Neuronal stem cell (in vitro differentiated cells): ENCODE data around the gene MAPK1.

ENCODE experiments used
- DNase-seq: peaks from one replicate; pipeline ENCODE4 v3.0.0-alpha.2; 2013; ENCODE audit warnings: low spot score
- H2AFZ ChIP-seq: one replicate; pipeline ENCODE4 v1.6.1; 2013; ENCODE audit warnings: mild to moderate bottlenecking, low read length, inconsistent platforms
- H2AK5ac ChIP-seq: 2 replicates; pipeline ENCODE4 v1.6.1; 2013; ENCODE audit warnings: low read depth, mild to moderate bottlenecking, inconsistent platforms, low read length, moderate library complexity, mixed read lengths
- H2BK120ac ChIP-seq: 2 replicates; pipeline ENCODE4 v1.6.1; 2013; ENCODE audit warnings: low read depth, mild to moderate bottlenecking, inconsistent platforms, low read length, moderate library complexity, mixed read lengths
- H2BK12ac ChIP-seq: one replicate; pipeline ENCODE4 v1.6.1; 2013; ENCODE audit warnings: low read length, inconsistent platforms
- H2BK15ac ChIP-seq: 2 replicates; pipeline ENCODE4 v1.6.1; 2013; ENCODE audit warnings: mild to moderate bottlenecking, low read length, inconsistent platforms, mixed read lengths
- H2BK5ac ChIP-seq: one replicate; pipeline ENCODE4 v1.6.1; 2013; ENCODE audit warnings: inconsistent platforms, mild to moderate bottlenecking, low read length, moderate library complexity
- H3K14ac ChIP-seq: one replicate; pipeline ENCODE4 v1.6.1; 2013; ENCODE audit warnings: low read length, inconsistent platforms
- H3K18ac ChIP-seq: 2 replicates; pipeline ENCODE4 v1.6.1; 2013; ENCODE audit warnings: low read length, inconsistent platforms
- H3K23ac ChIP-seq: 2 replicates; pipeline ENCODE4 v1.6.1; 2013; ENCODE audit warnings: low read depth, mild to moderate bottlenecking, mixed read lengths, low read length, inconsistent platforms; ENCODE audit not compliant: poor library complexity
- H3K27ac ChIP-seq: replicated peaks from 3 replicates; pipeline ENCODE4 v1.5.1; 2013; ENCODE audit warnings: low read length, inconsistent platforms
- H3K27me3 ChIP-seq, 3 experiments: 2 replicates each; pipeline ENCODE4 v1.6.1; 2013; ENCODE audit warnings: low read length in 3 of 3, mild to moderate bottlenecking in 2 of 3, inconsistent platforms in 1 of 3, low read depth in 1 of 3, mixed read lengths in 1 of 3, moderate library complexity in 1 of 3; ENCODE audit not compliant: control insufficient read depth in 3 of 3, insufficient read depth in 3 of 3
- H3K36me3 ChIP-seq, 2 donors: replicated peaks in 1 of 2; 2 replicates each; pipeline ENCODE4 v1.6.1; 2013; ENCODE audit warnings: low read length in 2 of 2; ENCODE audit not compliant: control insufficient read depth in 2 of 2, insufficient read depth in 2 of 2
- H3K4ac ChIP-seq: 2 replicates; pipeline ENCODE4 v1.6.1; 2013; ENCODE audit warnings: inconsistent platforms, mild to moderate bottlenecking, low read length, moderate library complexity
- H3K4me1 ChIP-seq, 2 donors: 1 replicate in 1 of 2; 2 replicates in 1 of 2; pipeline ENCODE4 v1.6.1; 2013; ENCODE audit warnings: low read length in 2 of 2, low read depth in 1 of 2; ENCODE audit not compliant: control insufficient read depth in 2 of 2, insufficient read depth in 1 of 2
- H3K4me2 ChIP-seq: one replicate; pipeline ENCODE4 v1.6.1; 2013; ENCODE audit warnings: mild to moderate bottlenecking, low read length, inconsistent platforms; ENCODE audit not compliant: insufficient read depth, poor library complexity, severe bottlenecking
- H3K4me3 ChIP-seq, 2 donors: 2 replicates each; pipeline ENCODE4 v1.5.1; 2013; ENCODE audit warnings: low read length in 2 of 2, mild to moderate bottlenecking in 2 of 2, inconsistent platforms in 1 of 2, moderate library complexity in 1 of 2
- H3K79me1 ChIP-seq: one replicate; pipeline ENCODE4 v1.6.1; 2013; ENCODE audit warnings: low read depth, mild to moderate bottlenecking, inconsistent platforms, low read length, moderate library complexity
- H3K9ac ChIP-seq: one replicate; pipeline ENCODE4 v1.6.1; 2013; ENCODE audit warnings: mild to moderate bottlenecking, low read depth, low read length, inconsistent platforms; ENCODE audit not compliant: poor library complexity
- H3K9me3 ChIP-seq, 2 donors: replicated peaks in 1 of 2; 2 replicates each; pipeline versions ENCODE3 to v1.6.1; 2013; ENCODE audit warnings: low read length in 2 of 2, mild to moderate bottlenecking in 2 of 2, inconsistent platforms in 1 of 2, low read depth in 1 of 2, mixed read lengths in 1 of 2, moderate library complexity in 1 of 2; ENCODE audit not compliant: control insufficient read depth in 2 of 2, insufficient read depth in 1 of 2
- H4K8ac ChIP-seq: one replicate; pipeline ENCODE4 v1.6.1; 2013; ENCODE audit warnings: low read depth, mild to moderate bottlenecking, inconsistent platforms, low read length, moderate library complexity
- H4K91ac ChIP-seq: one replicate; pipeline ENCODE4 v1.6.1; 2013; ENCODE audit warnings: low read length, low read depth, mild to moderate bottlenecking, inconsistent platforms; ENCODE audit not compliant: poor library complexity
- WGBS, 2 donors: extraction: QIAGEN DNeasy Blood & Tissue Kit; methylation state at CpG; one replicate each; pipeline ENCODE4 v1.1.7; 2013; ENCODE audit warnings: missing lambda C conversion rate in 2 of 2, mixed read lengths in 1 of 2; ENCODE audit not compliant: insufficient read length in 2 of 2, insufficient replicate concordance in 1 of 2; ENCODE audit errors: extremely low coverage in 2 of 2; 5-methylcytosine and 5-hydroxymethylcytosine counted together

Gene MAPK1

DNA sequence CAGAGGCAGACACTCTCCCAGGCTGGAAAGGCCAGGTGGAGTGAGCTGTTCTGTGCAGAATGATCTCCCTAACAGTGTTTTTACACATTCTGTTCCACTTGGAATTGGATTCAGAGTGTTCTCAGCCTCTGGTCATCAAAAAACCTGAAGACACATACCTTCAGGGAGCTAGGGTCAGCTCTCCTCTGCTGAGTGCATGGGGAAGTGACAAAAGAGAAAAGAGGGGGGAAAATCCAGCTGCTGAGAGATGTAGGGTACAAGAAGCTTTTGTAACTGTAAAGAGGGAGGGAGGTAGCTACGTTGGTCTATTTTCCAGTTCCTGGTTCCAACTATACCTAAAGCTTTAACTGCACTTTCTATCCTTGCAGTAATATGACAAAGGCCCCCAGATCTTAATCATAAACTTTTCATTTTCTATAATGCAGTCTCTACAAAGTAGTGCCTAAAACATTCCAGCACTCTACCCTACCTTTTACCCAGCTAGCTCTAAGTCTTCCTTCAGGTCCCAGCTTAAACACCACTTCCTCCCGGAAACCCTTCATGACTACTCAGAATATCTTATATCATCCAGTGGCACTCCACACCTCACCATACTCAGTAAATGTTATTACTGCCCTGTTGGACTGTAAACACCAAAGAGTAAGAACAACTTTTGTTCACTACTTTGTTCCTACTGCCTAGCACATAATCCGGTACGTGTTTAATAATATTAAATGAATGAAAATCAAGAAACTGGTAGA lies 9.2 kb downstream of the MAPK1 start:
- Histone ChIP-seq H3K9ac (no peak overlapping the region), H3K79me1 (peaks cover 6% of the 10 kb centered on the region), H3K4me1 (no peaks in the 10 kb centered on the region), H2BK12ac (no peak overlapping the region), H3K4me3 (no peak overlapping the region), H3K23ac (no peak overlapping the region), H2AFZ (no peak overlapping the region), H3K27me3 (no peaks in the 10 kb centered on the region), H2BK5ac (no peak overlapping the region), H4K8ac (no peak overlapping the region), H4K91ac (no peak overlapping the region), H3K36me3 (peaks cover 0 to 30% of the 10 kb centered on the region in 2 donors), H3K27ac (no peak overlapping the region), H2AK5ac (no peak overlapping the region), H2BK120ac (no peak overlapping the region), H2BK15ac (no peak overlapping the region), H3K4ac (no peak overlapping the region), H3K18ac (no peak overlapping the region), H3K4me2 (no peak overlapping the region), H3K9me3 (no peaks in the 10 kb centered on the region), H3K14ac (no peak overlapping the region)
- no peak for DNase-seq
- no CpG with 5 or more reads among the region's 4 CpGs for WGBS, 2 donors

DNA sequence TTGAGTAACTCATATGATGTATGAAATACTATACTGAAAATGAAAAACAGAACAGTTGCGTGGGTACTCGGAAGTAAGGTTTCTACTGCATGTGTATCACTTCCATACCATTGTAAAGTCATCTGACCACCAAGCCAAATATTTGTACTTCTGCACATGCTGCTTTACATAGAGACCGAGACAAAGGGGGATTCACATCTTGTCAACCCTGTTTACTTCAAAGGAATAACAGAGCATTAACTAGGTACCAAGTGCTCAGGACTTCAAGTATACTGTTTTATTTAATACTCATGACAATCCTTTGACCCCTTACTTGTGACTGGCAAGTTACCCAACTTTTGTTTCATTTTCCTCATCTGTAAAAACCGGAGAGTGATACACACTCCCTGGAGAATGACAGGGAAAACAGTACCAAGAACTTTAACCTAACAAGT lies 9.9 kb downstream of the MAPK1 start:
- no peak overlapping the region for H3K23ac ChIP-seq
- no peak overlapping the region for H2AK5ac ChIP-seq
- no peaks in the 10 kb centered on the region for H3K4me1 ChIP-seq
- no peak for DNase-seq
- no CpG with 5 or more reads among the region's 4 CpGs for WGBS, 2 donors
- H3K27ac ChIP-seq = no peak overlapping the region
- H3K36me3 ChIP-seq = peaks cover 0 to 36% of the 10 kb centered on the region in 2 donors
- H4K8ac ChIP-seq = no peak overlapping the region
- no peak overlapping the region for H3K9ac ChIP-seq
- no peak overlapping the region for H2AFZ ChIP-seq
- H2BK5ac ChIP-seq = no peak overlapping the region
- H2BK120ac ChIP-seq = no peak overlapping the region
- no peak overlapping the region for H2BK15ac ChIP-seq
- peaks cover 6% of the 10 kb centered on the region for H3K79me1 ChIP-seq
- no peak overlapping the region for H3K14ac ChIP-seq
- no peak overlapping the region for H4K91ac ChIP-seq
- H3K4me2 ChIP-seq = no peak overlapping the region
- H3K27me3 ChIP-seq = no peaks in the 10 kb centered on the region
- H3K18ac ChIP-seq = no peak overlapping the region
- H3K9me3 ChIP-seq = no peaks in the 10 kb centered on the region
- no peak overlapping the region for H2BK12ac ChIP-seq
- H3K4me3 ChIP-seq = no peak overlapping the region
- no peak overlapping the region for H3K4ac ChIP-seq

DNA sequence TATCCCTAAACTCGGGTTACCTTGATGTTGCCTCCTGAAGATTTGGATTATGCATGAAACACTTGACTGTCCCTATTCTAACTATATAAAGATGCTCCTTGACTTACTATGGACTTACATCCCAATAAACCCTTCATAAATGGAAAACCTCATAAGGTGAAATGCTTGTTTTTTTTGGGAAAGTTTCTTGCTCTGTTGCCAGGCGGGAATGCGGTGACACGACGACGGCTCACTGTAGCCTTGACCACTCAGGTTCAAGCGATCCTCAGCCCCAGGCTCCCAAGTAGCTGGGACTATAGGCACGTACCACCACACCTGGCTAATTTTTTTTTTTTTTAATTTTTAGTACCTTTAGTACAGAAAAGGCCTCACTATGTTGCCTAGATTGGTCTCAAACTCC lies 10.6 kb downstream of the MAPK1 start:
- no peak overlapping the region for H3K18ac ChIP-seq

DNA sequence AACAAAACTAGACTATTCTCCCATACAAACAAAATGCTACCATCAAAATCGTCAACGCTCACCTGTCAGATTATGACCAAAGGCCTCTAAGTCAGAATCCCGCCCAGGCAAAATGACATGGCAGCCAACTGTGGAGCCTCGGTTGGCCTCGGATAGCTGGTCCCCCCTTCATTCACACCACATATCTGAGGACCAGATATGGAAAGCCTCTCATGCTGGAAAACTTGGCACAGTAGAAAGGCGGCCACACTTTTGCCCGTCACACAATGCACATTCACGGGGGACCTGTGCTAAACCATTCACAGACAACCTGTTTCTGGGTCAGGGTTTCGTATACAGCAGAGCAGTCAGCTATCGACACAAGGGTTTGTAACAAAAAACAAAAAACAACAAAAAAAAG lies 11.2 kb downstream of the MAPK1 start:
- H3K4me1 ChIP-seq = no peaks in the 10 kb centered on the region
- WGBS, 2 donors = no CpG with 5 or more reads among the region's 10 CpGs

More for the DNA sequence above, 10.6 kb downstream of the MAPK1 start:
- Histone ChIP-seq H4K8ac (no peak overlapping the region), H2BK15ac (no peak overlapping the region), H2BK12ac (no peak overlapping the region), H3K36me3 (peaks cover 0 to 41% of the 10 kb centered on the region in 2 donors), H2BK120ac (no peak overlapping the region), H3K23ac (no peak overlapping the region), H4K91ac (no peak overlapping the region), H3K27ac (no peak overlapping the region), H3K9ac (no peak overlapping the region), H2AFZ (no peak overlapping the region), H3K4me2 (no peak overlapping the region), H3K14ac (no peak overlapping the region), H2BK5ac (no peak overlapping the region), H3K4me1 (no peaks in the 10 kb centered on the region), H3K4ac (no peak overlapping the region), H3K79me1 (peaks cover 8% of the 10 kb centered on the region), H3K27me3 (no peaks in the 10 kb centered on the region), H2AK5ac (no peak overlapping the region), H3K9me3 (peaks cover 0 to 2% of the 10 kb centered on the region in 2 donors), H3K4me3 (no peak overlapping the region)
- WGBS, 2 donors = no CpG with 5 or more reads among the region's 8 CpGs
- no peak for DNase-seq

More for the DNA sequence above, 11.2 kb downstream of the MAPK1 start:
- Histone ChIP-seq H3K36me3 (peaks cover 0 to 44% of the 10 kb centered on the region in 2 donors), H2BK15ac (no peak overlapping the region), H3K27ac (no peak overlapping the region), H3K4me2 (no peak overlapping the region), H2BK5ac (no peak overlapping the region), H4K91ac (no peak overlapping the region), H3K9ac (no peak overlapping the region), H3K27me3 (no peaks in the 10 kb centered on the region), H2AFZ (no peak overlapping the region), H4K8ac (no peak overlapping the region), H3K4ac (no peak overlapping the region), H2BK120ac (no peak overlapping the region), H3K79me1 (peaks cover 6% of the 10 kb centered on the region), H3K4me3 (no peak overlapping the region), H3K23ac (no peak overlapping the region), H2AK5ac (no peak overlapping the region), H2BK12ac (no peak overlapping the region), H3K14ac (no peak overlapping the region), H3K18ac (no peak overlapping the region), H3K9me3 (peaks cover 0 to 6% of the 10 kb centered on the region in 2 donors)
- DNase-seq = no peak
